Activated CD4-positive, CD25-positive, alpha-beta regulatory T cell (primary cell): ENCODE measurements around the gene OR52E4.

ENCODE experiments used
- DNase-seq, 4 experiments: peaks; one replicate each; lab custom pipeline; 2025; lab: John Stamatoyannopoulos, UW

Gene OR52E4

GRCh38 chr11:5929571-5930368 is 49.3 kb downstream of the OR52E4 start:
- DNase-seq = no peak

- no peak for DNase-seq
Measured at GRCh38 chr11:5930614-5931013, 50.2 kb downstream of the OR52E4 start.

- DNase-seq = no peak
Measured at GRCh38 chr11:5931061-5931460, 50.6 kb downstream of the OR52E4 start.

- DNase-seq = no peak
Measured at GRCh38 chr11:5932671-5933070, 52.2 kb downstream of the OR52E4 start.

- no peak for DNase-seq
Measured at GRCh38 chr11:5933116-5933515, 52.7 kb downstream of the OR52E4 start.
